Activated B cell treated with CpG ODN at 0.5 μM for 24 hours (primary cell): ENCODE data around the gene SH3RF2. TPM values are rescaled to one million over a fixed set of nuclear protein-coding genes. Genes with fewer than 3 reads are reported as not detected.

Source experiments
- ATAC-seq: fragments of 200-7000 bp; cut with Tn5 transposase; one replicate; pipeline ENCODE4 v1.10.0; 2021; ENCODE audit warnings: low read depth, mild to moderate bottlenecking, moderate library complexity
- CTCF ChIA-PET: fragments of 350-600 bp; sonication (Branson Sonifier 250); formaldehyde crosslinking; loops from one replicate; lab custom pipeline; 2021; ENCODE audit warnings: antibody characterized with exemption; lab: Charles Lee
- POLR2A ChIA-PET: fragments of 350-600 bp; sonication (Branson Sonifier 250); formaldehyde crosslinking; loops from one replicate; lab custom pipeline; 2021; ENCODE audit warnings: antibody characterized with exemption; lab: Charles Lee
- DNase-seq: peaks from one replicate; pipeline ENCODE4 v3.0.0; 2022
- H3K27ac Mint-ChIP-seq: one replicate; pipeline ENCODE4 v1.8.0; 2020; ENCODE audit warnings: mixed read lengths
- H3K27me3 Mint-ChIP-seq: one replicate; pipeline ENCODE4 v1.8.0; 2021; ENCODE audit warnings: mixed read lengths
- H3K36me3 Mint-ChIP-seq: one replicate; pipeline ENCODE4 v1.8.0; 2021; ENCODE audit warnings: low read depth, mixed read lengths
- H3K4me1 Mint-ChIP-seq: one replicate; pipeline ENCODE4 v1.8.0; 2021; ENCODE audit warnings: mixed read lengths
- H3K4me3 Mint-ChIP-seq: one replicate; pipeline ENCODE4 v1.8.0; 2020; ENCODE audit warnings: mild to moderate bottlenecking, mixed read lengths
- H3K9me3 Mint-ChIP-seq: one replicate; pipeline ENCODE4 v1.8.0; 2020; ENCODE audit warnings: mixed read lengths
- CTCF ChIP-seq: fragments of 200-600 bp; IDR thresholded peaks from one replicate; pipeline ENCODE4 v1.8.0; 2022; ENCODE audit warnings: antibody characterized with exemption, mild to moderate bottlenecking
- intact Hi-C: fragments of 100-400 bp; cut with micrococcal nuclease; formaldehyde crosslinking; loops from one replicate; pipeline ENCODE4 v1.15.1; 2024
- total RNA-seq: library from RNA; stranded (reverse); gene quantifications from 2 replicates; pipeline ENCODE4 v1.2.3, GENCODE V29; 2022

Gene SH3RF2
- total RNA-seq, 1 donor from 2014 or later: not detected

- H3K9me3 Mint-ChIP-seq: no peaks in the 10 kb centered on the region
- H3K4me3 Mint-ChIP-seq: no peak overlapping the region
- no peak for DNase-seq
- POLR2A ChIA-PET: no interaction called here
- no peak for TF ChIP-seq CTCF
- H3K4me1 Mint-ChIP-seq: no peaks in the 10 kb centered on the region
- H3K27me3 Mint-ChIP-seq: no peaks in the 10 kb centered on the region
- H3K27ac Mint-ChIP-seq: no peak overlapping the region
- intact Hi-C loops: no loop called here
- no peak for ATAC-seq
- H3K36me3 Mint-ChIP-seq: no peaks in the 10 kb centered on the region
- CTCF ChIA-PET: no interaction called here
Observed at GRCh38 chr5:146025114-146025680, 88.8 kb downstream of the SH3RF2 start.

- Mint-ChIP-seq H3K27ac (no peak overlapping the region), H3K9me3 (no peaks in the 10 kb centered on the region), H3K36me3 (no peaks in the 10 kb centered on the region), H3K4me1 (no peaks in the 10 kb centered on the region), H3K27me3 (no peaks in the 10 kb centered on the region), H3K4me3 (no peak overlapping the region)
- TF ChIP-seq CTCF: no peak
- intact Hi-C loops: no loop called here
- no peak for DNase-seq
- no peak for ATAC-seq
- POLR2A ChIA-PET: no interaction called here
- CTCF ChIA-PET: no interaction called here
Observed at GRCh38 chr5:146025681-146026080, 89.3 kb downstream of the SH3RF2 start.

DNA sequence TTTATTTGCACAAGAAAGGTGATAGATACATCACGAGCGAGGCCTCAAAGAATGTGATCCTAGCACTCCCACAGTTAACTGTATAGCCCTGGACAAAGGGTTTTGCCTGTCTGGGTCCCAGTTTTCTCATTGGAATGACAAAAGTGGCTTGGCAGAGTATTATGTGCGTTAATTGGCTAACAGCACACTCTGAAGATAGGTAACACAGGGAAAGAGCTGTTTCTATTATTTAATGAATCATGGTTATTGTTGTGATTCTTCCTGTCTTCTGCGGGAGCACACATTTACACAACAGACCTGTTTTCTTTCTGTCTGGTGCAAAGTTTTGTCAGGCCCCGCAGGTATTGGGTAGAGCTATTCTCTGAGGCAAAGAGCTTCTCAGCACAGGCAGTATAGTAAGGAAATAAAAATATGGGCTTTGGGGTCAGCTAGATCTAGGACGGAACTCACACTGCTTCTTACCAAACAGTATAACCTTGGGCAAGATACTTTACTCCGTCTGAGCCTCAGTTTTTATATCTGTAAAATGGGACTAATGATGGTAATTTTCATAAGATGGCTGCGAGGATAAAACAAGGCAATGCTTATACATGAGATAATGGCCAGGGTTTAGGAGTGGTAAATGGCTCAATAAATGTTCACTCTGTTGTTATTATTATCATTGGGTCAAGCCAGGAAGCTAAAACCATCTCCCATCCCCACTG, 90.1 kb downstream of the SH3RF2 start:
- POLR2A ChIA-PET: no interaction called here
- Mint-ChIP-seq H3K36me3 (no peaks in the 10 kb centered on the region), H3K27me3 (no peaks in the 10 kb centered on the region), H3K27ac (no peak overlapping the region), H3K9me3 (no peaks in the 10 kb centered on the region), H3K4me3 (no peak overlapping the region), H3K4me1 (no peaks in the 10 kb centered on the region)
- TF ChIP-seq CTCF: no peak
- CTCF ChIA-PET: no interaction called here
- ATAC-seq: no peak
- intact Hi-C loops: no loop called here
- DNase-seq: no peak

DNA sequence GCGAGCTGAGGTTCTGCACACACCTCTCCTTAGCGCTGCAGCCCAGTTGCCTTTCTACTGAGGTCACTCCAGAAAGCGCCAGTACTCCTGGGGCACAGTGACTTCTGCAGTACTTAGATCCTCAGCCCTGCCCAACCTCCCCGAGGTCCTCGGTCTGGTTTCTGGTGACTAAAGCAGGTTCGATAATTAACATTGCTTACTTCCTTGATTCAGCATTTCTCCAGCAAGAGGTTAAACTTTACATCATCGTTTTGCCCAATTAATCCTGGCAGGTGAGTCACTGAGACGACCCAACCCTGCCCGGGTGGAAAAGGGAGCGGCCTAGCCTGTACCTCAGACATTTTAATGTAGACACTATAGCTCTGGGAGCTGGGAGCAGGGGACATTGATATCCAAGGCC, 91.4 kb downstream of the SH3RF2 start:
- no peaks in the 10 kb centered on the region for H3K36me3 Mint-ChIP-seq
- intact Hi-C loops: no loop called here
- ChIA-PET POLR2A (no interaction called here), CTCF (no interaction called here)
- DNase-seq: no peak
- H3K4me3 Mint-ChIP-seq: no peak overlapping the region
- no peaks in the 10 kb centered on the region for H3K4me1 Mint-ChIP-seq
- H3K27ac Mint-ChIP-seq: no peak overlapping the region
- TF ChIP-seq CTCF: no peak
- no peak for ATAC-seq
- no peaks in the 10 kb centered on the region for H3K9me3 Mint-ChIP-seq
- H3K27me3 Mint-ChIP-seq: no peaks in the 10 kb centered on the region

GRCh38 chr5:146032911-146033310, 96.5 kb downstream of the SH3RF2 start:
- Mint-ChIP-seq H3K27me3 (no peaks in the 10 kb centered on the region), H3K9me3 (no peaks in the 10 kb centered on the region), H3K36me3 (no peaks in the 10 kb centered on the region), H3K4me3 (no peak overlapping the region), H3K4me1 (no peaks in the 10 kb centered on the region), H3K27ac (no peak overlapping the region)
- ATAC-seq (no peak), DNase-seq (no peak)
- CTCF ChIA-PET: no interaction called here
- TF ChIP-seq CTCF: no peak
- POLR2A ChIA-PET: no interaction called here
- intact Hi-C loops: no loop called here
